K562 (cell line): ENCODE measurements around the gene ANK2. TPM values are rescaled to one million over a fixed set of nuclear protein-coding genes. Genes with fewer than 3 reads are reported as not detected.

Experiments used
- ATAC-seq: fragments of 200-7000 bp; cut with Tn5 transposase; 3 replicates; pipeline ENCODE4 v1.9.1; 2020; ENCODE audit warnings: moderate library complexity
- BruUV-seq: library from RNA; stranded (reverse); fragments of 400-500 nt; replicated peaks from 2 replicates; lab custom pipeline; 2021; lab: Mats Ljungman, UMichigan
- CTCF ChIA-PET: fragments of 300-600 bp; formaldehyde crosslinking; extraction: SDS; loops from one replicate; lab custom pipeline; 2021; ENCODE audit warnings: low intra/inter-chr PET ratio; lab: Yijun Ruan, JAX
- POLR2A ChIA-PET: fragments of 300-600, 350-650 bp; sonication (Branson Sonifier 250); formaldehyde crosslinking; extraction: SDS; loops from one replicate; lab custom pipeline; 2021; ENCODE audit warnings: antibody characterized with exemption, inconsistent platforms; lab: Yijun Ruan, JAX
- DNase-seq, 4 experiments: peaks; one replicate each; pipeline versions ENCODE4 v3.0.0 to v3.0.0-alpha.2; 2011 to 2018; ENCODE audit warnings: low spot score in 3 of 4, mixed read lengths in 3 of 4; ENCODE audit errors: extremely low read depth in 1 of 4
- FAIRE-seq: peaks from 2 replicates; lab custom pipeline; 2011; peaks lifted over from hg19 to GRCh38; lab: Jason Lieb, UNC
- H2AFZ ChIP-seq: 2 replicates; pipeline ENCODE4 v1.6.0; 2011; ENCODE audit warnings: low read depth, low read length, control low read depth, inconsistent platforms
- H3K27ac ChIP-seq: fragments of 200-600 bp; 3 replicates; pipeline ENCODE4 v1.8.0; 2011; ENCODE audit warnings: low read depth, mild to moderate bottlenecking, control low read depth, inconsistent platforms, low read length, moderate library complexity, mixed read lengths; ENCODE audit errors: extremely low read depth
- H3K27me3 ChIP-seq, 2 experiments: fragments of 300-600 bp in 1 of 2; 2 replicates in 1 of 2; 3 replicates in 1 of 2; pipeline versions ENCODE4 v1.6.0 to v1.8.0; 2011; ENCODE audit warnings: inconsistent platforms in 2 of 2, low read length in 2 of 2, mild to moderate bottlenecking in 1 of 2, mixed read lengths in 1 of 2, moderate library complexity in 1 of 2; ENCODE audit not compliant: control insufficient read depth in 2 of 2, insufficient read depth in 2 of 2
- H3K36me3 ChIP-seq: fragments of 300-600 bp; 3 replicates; pipeline ENCODE4 v1.8.0; 2011; ENCODE audit warnings: mild to moderate bottlenecking, low read length, inconsistent platforms; ENCODE audit not compliant: control insufficient read depth, insufficient read depth
- H3K4me1 ChIP-seq, 2 experiments: fragments of 200-600 bp in 1 of 2; replicated peaks in 1 of 2; 2 replicates in 1 of 2; 3 replicates in 1 of 2; pipeline versions ENCODE4 v1.5.1 to v1.8.0; 2011; ENCODE audit warnings: inconsistent platforms in 2 of 2, low read length in 2 of 2, mild to moderate bottlenecking in 1 of 2, mixed read lengths in 1 of 2, moderate library complexity in 1 of 2; ENCODE audit not compliant: control insufficient read depth in 2 of 2, insufficient read depth in 2 of 2
- H3K4me2 ChIP-seq: 2 replicates; pipeline ENCODE4 v1.6.1; 2011; ENCODE audit warnings: low read length, control low read depth, inconsistent platforms, mixed read lengths; ENCODE audit not compliant: insufficient read depth
- H3K4me3 ChIP-seq: fragments of 200-600 bp; sonication (generic), shearing (Covaris generic); 2 replicates; pipeline ENCODE4 v1.5.1; 2016; ENCODE audit warnings: control low read depth, inconsistent platforms
- H3K79me2 ChIP-seq: fragments of 200-600 bp; 3 replicates; pipeline ENCODE4 v1.8.0; 2011; ENCODE audit warnings: low read length, inconsistent platforms; ENCODE audit not compliant: control insufficient read depth, insufficient read depth
- H3K9ac ChIP-seq, 2 experiments: 2 replicates each; pipeline versions ENCODE4 v1.6.0 to v1.6.1; 2011; ENCODE audit warnings: low read depth in 2 of 2, low read length in 2 of 2, control low read depth in 1 of 2, inconsistent platforms in 1 of 2, mild to moderate bottlenecking in 1 of 2, mixed read lengths in 1 of 2; ENCODE audit not compliant: insufficient read depth in 1 of 2
- H3K9me1 ChIP-seq: one replicate; pipeline ENCODE4 v1.6.0; 2011; ENCODE audit warnings: inconsistent platforms, mild to moderate bottlenecking, low read length, moderate library complexity; ENCODE audit not compliant: control insufficient read depth, insufficient read depth
- H3K9me3 ChIP-seq: replicated peaks from 2 replicates; pipeline ENCODE4 v1.5.1; 2011; ENCODE audit warnings: low read depth, low read length, inconsistent platforms; ENCODE audit not compliant: control insufficient read depth, insufficient read depth
- H4K20me1 ChIP-seq: replicated peaks from 2 replicates; pipeline ENCODE4 v1.6.1; 2011; ENCODE audit warnings: low read length, inconsistent platforms, mixed read lengths; ENCODE audit not compliant: control insufficient read depth, insufficient read depth
- AFF4 ChIP-seq: sonication (generic); formaldehyde crosslinking; IDR thresholded peaks from 2 replicates; pipeline ENCODE4 v1.8.0; 2023; ENCODE audit warnings: mild to moderate bottlenecking, missing genetic modification reagents
- CBFA2T3 ChIP-seq: fragments of 450-650 bp; IDR thresholded peaks from 2 replicates; pipeline ENCODE4 v1.6.1; 2017
- CTCFL ChIP-seq: IDR thresholded peaks from 2 replicates; pipeline ENCODE4 v1.6.1; 2011; ENCODE audit warnings: borderline replicate concordance, low read depth, mild to moderate bottlenecking, moderate library complexity, low read length; ENCODE audit not compliant: insufficient read depth, poor library complexity, severe bottlenecking
- MAX ChIP-seq: sonication (generic); formaldehyde crosslinking; IDR thresholded peaks from 2 replicates; pipeline ENCODE4 v1.9.0; 2022; ENCODE audit warnings: mild to moderate bottlenecking, missing genetic modification reagents
- POLR2H ChIP-seq: IDR thresholded peaks from 2 replicates; pipeline ENCODE4 v1.6.1; 2016; ENCODE audit warnings: missing genetic modification characterization, low read depth, mild to moderate bottlenecking, control low read depth, missing compliant biosample characterization, moderate library complexity
- ZKSCAN3 ChIP-seq: fragments of 250-450 bp; sonication (Bioruptor Pico); IDR thresholded peaks from 2 replicates; pipeline ENCODE4 v1.4.0; 2020
- ZNF184 ChIP-seq: sonication (generic); formaldehyde crosslinking; IDR thresholded peaks from 2 replicates; pipeline ENCODE4 v1.5.0; 2020; ENCODE audit warnings: missing genetic modification reagents
- WGBS: fragments of 100-300 bp; shearing (Covaris generic); methylation state at CpG from one replicate; pipeline ENCODE4 v1.1.6; 2016; ENCODE audit warnings: low coverage, mixed read lengths; ENCODE audit not compliant: insufficient coverage; ENCODE audit errors: missing lambda C conversion rate; 5-methylcytosine and 5-hydroxymethylcytosine counted together
- in situ Hi-C: fragments of 300-500 bp; cut with MboI; formaldehyde crosslinking; loops from 4 replicates; pipeline ENCODE4 v1.15.0; 2018; ENCODE audit warnings: inconsistent platforms, mixed read lengths
- intact Hi-C: fragments of 100-400 bp; cut with micrococcal nuclease; formaldehyde crosslinking; loops from 2 replicates; pipeline ENCODE4 v1.14.2; 2022
- polyA plus RNA-seq, 8 experiments: library from polyadenylated mRNA; depleted of rRNA in 4 of 8; stranded (reverse) in 5 of 8; unstranded in 3 of 8; fragments of >200 nt; fragmentation: Nextera tagmentation in 2 of 8; fragmentation: Illumina TruSeq in 1 of 8; extraction: Ambion mirVana in 2 of 8; extraction: Trizol in 1 of 8; gene quantifications; 2 replicates each; pipeline versions ENCODE4 v1.2.1 to v1.2.3, GENCODE V29; 2011 to 2014; ENCODE audit warnings: inconsistent platforms in 1 of 8, missing spikeins in 1 of 8
- total RNA-seq, 7 experiments: library from RNA; depleted of rRNA in 6 of 7; stranded (reverse); fragments of >200 nt in 6 of 7; fragmentation: Illumina TruSeq in 2 of 7; extraction: Trizol in 2 of 7; gene quantifications; 2 replicates each; pipeline versions ENCODE4 v1.2.1 to v1.2.3, GENCODE V29; 2011 to 2021; ENCODE audit warnings: low replicate concordance in 1 of 7

The ANK2 gene
- total and polyA plus RNA-seq, 9 of the 15 experiments (the other 6 are each of a cell fraction or from before 2014, with no cell fraction given): 0.07 to 0.24 TPM; not detected in 7

DNA sequence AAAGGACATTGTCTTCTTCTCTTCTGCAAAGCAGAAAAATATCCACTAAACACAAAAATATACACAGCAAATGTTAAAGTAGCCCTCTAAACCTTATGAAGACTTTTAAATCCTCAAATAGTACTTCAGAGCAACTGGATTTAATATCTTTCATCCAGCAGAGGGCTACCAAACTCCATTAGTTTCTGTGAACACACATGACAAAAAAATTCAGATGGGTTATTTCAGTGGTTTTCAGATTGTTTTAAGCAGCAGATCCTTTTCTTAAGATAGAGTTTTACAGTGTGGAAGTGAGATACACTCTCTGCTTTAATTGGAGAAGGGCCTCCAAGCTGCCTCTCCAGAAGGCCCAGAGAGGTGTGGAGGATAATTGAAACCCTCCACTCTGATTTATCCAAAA is 56.7 kb downstream of the ANK2 start (continued):
- no peak for TF ChIP-seq AFF4 (CRISPR knock-in tag)

- Histone ChIP-seq H3K4me2 (no peak overlapping the region), H3K4me3 (no peak overlapping the region), H3K27ac (no peak overlapping the region), H3K27me3 (no peaks in the 10 kb centered on the region), H3K9me3 (no peaks in the 10 kb centered on the region), H4K20me1 (no peaks in the 10 kb centered on the region), H3K36me3 (no peaks in the 10 kb centered on the region), H3K4me1 (no peaks in the 10 kb centered on the region), H3K79me2 (no peaks in the 10 kb centered on the region), H2AFZ (no peak overlapping the region), H3K9me1 (no peaks in the 10 kb centered on the region), H3K9ac (no peak overlapping the region)
- no peak for DNase-seq
- ATAC-seq: no peak
- WGBS: 0% methylated on average over 4 of the region's 4 CpGs
- intact Hi-C loops (no loop called here), in situ Hi-C loops (no loop called here)
- CTCF ChIA-PET: no interaction called here
- POLR2A ChIA-PET: no interaction called here
- FAIRE-seq: no peak
- BruUV-seq: no TSS peak
- TF ChIP-seq CBFA2T3 (no peak), ZNF184 (CRISPR knock-in tag) (no peak), MAX (CRISPR knock-in tag) (no peak), CTCFL (no peak), POLR2H (no peak), ZKSCAN3 (CRISPR knock-in tag) (no peak)
Measured at GRCh38 chr4:113109106-113109718, 59.8 kb downstream of the ANK2 start.
